Astrocyte (in vitro differentiated cells and primary cell): ENCODE measurements around the gene HENMT1. TPM values are rescaled to one million over a fixed set of nuclear protein-coding genes. Genes with fewer than 3 reads are reported as not detected.

Source experiments
- DNase-seq: peaks from one replicate; pipeline ENCODE4 v3.0.0-alpha.2; 2010; ENCODE audit warnings: low read depth
- FAIRE-seq: peaks from 2 replicates; lab custom pipeline; 2011; peaks lifted over from hg19 to GRCh38; lab: Jason Lieb, UNC
- H2AFZ ChIP-seq: 2 replicates; pipeline ENCODE4 v1.6.0; 2012; ENCODE audit warnings: low read depth, low read length, inconsistent platforms
- H3K27ac ChIP-seq: 2 replicates; pipeline ENCODE4 v1.5.1; 2011; ENCODE audit warnings: low read depth, low read length, inconsistent platforms
- H3K27me3 ChIP-seq: 2 replicates; pipeline ENCODE4 v1.6.0; 2011; ENCODE audit warnings: low read length, inconsistent platforms; ENCODE audit not compliant: insufficient read depth
- H3K36me3 ChIP-seq: 2 replicates; pipeline ENCODE4 v1.5.1; 2011; ENCODE audit warnings: low read length, inconsistent platforms; ENCODE audit not compliant: insufficient read depth
- H3K4me1 ChIP-seq: 2 replicates; pipeline ENCODE4 v1.5.1; 2011; ENCODE audit warnings: low read length, inconsistent platforms; ENCODE audit not compliant: insufficient read depth
- H3K4me2 ChIP-seq: 2 replicates; pipeline ENCODE4 v1.6.0; 2012; ENCODE audit warnings: low read length, inconsistent platforms
- H3K4me3 ChIP-seq: 2 replicates; pipeline ENCODE4 v1.5.1; 2011; ENCODE audit warnings: low read depth, mild to moderate bottlenecking, low read length, inconsistent platforms; ENCODE audit not compliant: insufficient read depth
- H3K79me2 ChIP-seq: 2 replicates; pipeline ENCODE4 v1.6.0; 2012; ENCODE audit warnings: mild to moderate bottlenecking, low read length, inconsistent platforms; ENCODE audit not compliant: insufficient read depth
- H3K9ac ChIP-seq: 2 replicates; pipeline ENCODE4 v1.6.0; 2012; ENCODE audit warnings: mild to moderate bottlenecking, low read length, inconsistent platforms
- H3K9me3 ChIP-seq: 2 replicates; pipeline ENCODE4 v1.5.1; 2012; ENCODE audit warnings: low read depth, mild to moderate bottlenecking, low read length, inconsistent platforms; ENCODE audit not compliant: insufficient read depth
- H4K20me1 ChIP-seq: 2 replicates; pipeline ENCODE4 v1.6.0; 2012; ENCODE audit warnings: low read length, inconsistent platforms; ENCODE audit not compliant: insufficient read depth
- H3K27ac Mint-ChIP-seq: one replicate; pipeline ENCODE4 v1.8.0; 2021; ENCODE audit warnings: mild to moderate bottlenecking, mixed read lengths; ENCODE audit not compliant: unreplicated experiment
- H3K27me3 Mint-ChIP-seq: one replicate; pipeline ENCODE4 v1.8.0; 2021; ENCODE audit warnings: low read depth, mixed read lengths; ENCODE audit not compliant: unreplicated experiment
- H3K36me3 Mint-ChIP-seq: one replicate; pipeline ENCODE4 v1.8.0; 2021; ENCODE audit warnings: low read depth, mixed read lengths; ENCODE audit not compliant: unreplicated experiment
- H3K4me1 Mint-ChIP-seq: one replicate; pipeline ENCODE4 v1.8.0; 2021; ENCODE audit warnings: low read depth, mixed read lengths; ENCODE audit not compliant: unreplicated experiment
- H3K4me3 Mint-ChIP-seq: one replicate; pipeline ENCODE4 v1.8.0; 2021; ENCODE audit warnings: mild to moderate bottlenecking, moderate library complexity, mixed read lengths; ENCODE audit not compliant: unreplicated experiment
- H3K9me3 Mint-ChIP-seq: one replicate; pipeline ENCODE4 v1.8.0; 2021; ENCODE audit warnings: mild to moderate bottlenecking, mixed read lengths; ENCODE audit not compliant: unreplicated experiment
- CTCF ChIP-seq: IDR thresholded peaks from 2 replicates; pipeline ENCODE4 v1.5.1; 2011; ENCODE audit warnings: low read depth, mild to moderate bottlenecking, inconsistent platforms, low read length, moderate library complexity; ENCODE audit not compliant: insufficient read depth
- EZH2 ChIP-seq: IDR thresholded peaks from 2 replicates; pipeline ENCODE4 v1.6.1; 2012; ENCODE audit warnings: mild to moderate bottlenecking, low read length, inconsistent platforms; ENCODE audit not compliant: insufficient read depth
- total RNA-seq: library from RNA; stranded (reverse); gene quantifications from 2 replicates; pipeline ENCODE4 v1.2.1, GENCODE V29; 2021

The HENMT1 gene
- total RNA-seq, 1 donor from 2014 or later = 2.2 TPM

- H3K4me1 Mint-ChIP-seq = no peaks in the 10 kb centered on the region
- no peaks in the 10 kb centered on the region for H4K20me1 ChIP-seq
- no peak for FAIRE-seq
- H3K4me3 Mint-ChIP-seq = no peak overlapping the region
- no peaks in the 10 kb centered on the region for H3K79me2 ChIP-seq
- no peak overlapping the region for H3K4me3 ChIP-seq
- H3K27ac Mint-ChIP-seq = no peak overlapping the region
- no peak for DNase-seq
- H3K27ac ChIP-seq = no peak overlapping the region
- H3K36me3 Mint-ChIP-seq = no peaks in the 10 kb centered on the region
- H3K27me3 Mint-ChIP-seq = peaks cover 5% of the 10 kb centered on the region
- H3K9me3 ChIP-seq = no peaks in the 10 kb centered on the region
- TF ChIP-seq CTCF (no peak), EZH2 (no peak)
- H3K9ac ChIP-seq = no peak overlapping the region
- H3K4me2 ChIP-seq = no peak overlapping the region
- H2AFZ ChIP-seq = no peak overlapping the region
- no peaks in the 10 kb centered on the region for H3K4me1 ChIP-seq
- H3K36me3 ChIP-seq = no peaks in the 10 kb centered on the region
- peaks cover 2% of the 10 kb centered on the region for H3K9me3 Mint-ChIP-seq
- no peaks in the 10 kb centered on the region for H3K27me3 ChIP-seq
Measured at GRCh38 chr1:108639899-108640560, 20.9 kb downstream of the HENMT1 start.

GRCh38 chr1:108636876-108637275, 24.0 kb downstream of the HENMT1 start:
- TF ChIP-seq EZH2 (no peak), CTCF (no peak)
- Mint-ChIP-seq H3K9me3 (peaks cover 2% of the 10 kb centered on the region), H3K36me3 (peaks cover 2% of the 10 kb centered on the region), H3K4me3 (no peak overlapping the region), H3K27ac (no peak overlapping the region), H3K27me3 (no peaks in the 10 kb centered on the region), H3K4me1 (no peaks in the 10 kb centered on the region)
- Histone ChIP-seq H3K79me2 (no peaks in the 10 kb centered on the region), H3K27me3 (no peaks in the 10 kb centered on the region), H3K36me3 (no peaks in the 10 kb centered on the region), H3K4me2 (no peak overlapping the region), H3K27ac (no peak overlapping the region), H3K9ac (no peak overlapping the region), H3K9me3 (no peaks in the 10 kb centered on the region), H4K20me1 (no peaks in the 10 kb centered on the region), H2AFZ (no peak overlapping the region), H3K4me3 (no peak overlapping the region), H3K4me1 (no peaks in the 10 kb centered on the region)
- no peak for FAIRE-seq
- no peak for DNase-seq

GRCh38 chr1:108634521-108634920, 26.4 kb downstream of the HENMT1 start:
- no peaks in the 10 kb centered on the region for H3K27me3 Mint-ChIP-seq
- H3K4me1 Mint-ChIP-seq = no peaks in the 10 kb centered on the region
- DNase-seq (no peak), FAIRE-seq (no peak)
- H4K20me1 ChIP-seq = no peaks in the 10 kb centered on the region
- H3K9ac ChIP-seq = no peak overlapping the region
- H3K36me3 ChIP-seq = no peaks in the 10 kb centered on the region
- no peaks in the 10 kb centered on the region for H3K9me3 ChIP-seq
- no peak overlapping the region for H2AFZ ChIP-seq
- H3K27ac ChIP-seq = no peak overlapping the region
- H3K79me2 ChIP-seq = no peaks in the 10 kb centered on the region
- H3K27ac Mint-ChIP-seq = no peak overlapping the region
- H3K4me2 ChIP-seq = no peak overlapping the region
- H3K9me3 Mint-ChIP-seq = no peaks in the 10 kb centered on the region
- peaks cover 11% of the 10 kb centered on the region for H3K36me3 Mint-ChIP-seq
- TF ChIP-seq CTCF = no peak
- no peak for TF ChIP-seq EZH2
- H3K27me3 ChIP-seq = no peaks in the 10 kb centered on the region
- H3K4me3 Mint-ChIP-seq = no peak overlapping the region
- no peaks in the 10 kb centered on the region for H3K4me1 ChIP-seq
- no peak overlapping the region for H3K4me3 ChIP-seq
